NCI-H82 (cell line): ENCODE results near the gene APOL3.
"Not testable (repeated sequence)": the region's sequence is repeated elsewhere in the genome, so short reads cannot be mapped to it uniquely, and the experiment has no call there.

Experiments
- DNase-seq: peaks from one replicate; lab custom pipeline; 2025; lab: John Stamatoyannopoulos, UW

Gene APOL3

GRCh38 chr22:36156515-36157419, 3.8 kb downstream of the APOL3 start:
- no peak for DNase-seq

GRCh38 chr22:36156119-36156514, 4.4 kb downstream of the APOL3 start:
- no peak for DNase-seq

GRCh38 chr22:36155702-36156101, 4.9 kb downstream of the APOL3 start:
- DNase-seq = no peak

- no peak for DNase-seq
These were observed 6.1 kb downstream of the APOL3 start for GRCh38 chr22:36154423-36154945.

GRCh38 chr22:36153501-36154422, 6.8 kb downstream of the APOL3 start:
- DNase-seq = no peak

- not testable (repeated sequence) for DNase-seq
These were observed 7.7 kb downstream of the APOL3 start for GRCh38 chr22:36152821-36153220.

GRCh38 chr22:36152088-36152487, 8.5 kb downstream of the APOL3 start:
- no peak for DNase-seq

- DNase-seq = no peak
These were observed 9.5 kb downstream of the APOL3 start for GRCh38 chr22:36151006-36151595.

GRCh38 chr22:36149441-36149840, 11.1 kb downstream of the APOL3 start:
- no peak for DNase-seq

GRCh38 chr22:36148411-36148810, 12.1 kb downstream of the APOL3 start:
- DNase-seq = no peak

GRCh38 chr22:36147196-36147791, 13.3 kb downstream of the APOL3 start:
- no peak for DNase-seq

GRCh38 chr22:36145881-36146280, 14.7 kb downstream of the APOL3 start:
- no peak for DNase-seq

- DNase-seq = peak; percentile 71
These were observed 15.5 kb downstream of the APOL3 start for GRCh38 chr22:36144886-36145541.

GRCh38 chr22:36143956-36144355, 16.6 kb downstream of the APOL3 start:
- DNase-seq = no peak

GRCh38 chr22:36143066-36143815, 17.3 kb downstream of the APOL3 start:
- DNase-seq = no peak

- DNase-seq = no peak
These were observed 19.1 kb downstream of the APOL3 start for GRCh38 chr22:36141481-36141880.

- not testable (repeated sequence) for DNase-seq
These were observed 21.8 kb downstream of the APOL3 start for GRCh38 chr22:36138709-36139108.

- no peak for DNase-seq
These were observed 23.6 kb downstream of the APOL3 start for GRCh38 chr22:36136988-36137387.

GRCh38 chr22:36136475-36136874, 24.1 kb downstream of the APOL3 start:
- DNase-seq = no peak

GRCh38 chr22:36135306-36135980, 25.1 kb downstream of the APOL3 start:
- DNase-seq = no peak
